HUDEP-2 (cell line): Measurements from ENCODE around the gene CYP4Z1.
"Not testable (repeated sequence)": the region's sequence is repeated elsewhere in the genome, so short reads cannot be mapped to it uniquely, and the experiment has no call there.

ENCODE experiments used
- DNase-seq, 76 experiments: peaks; one replicate each; lab custom pipeline; 2025; ENCODE audit not compliant: unreplicated experiment in 76 of 76; lab: John Stamatoyannopoulos, UW

CYP4Z1 gene

GRCh38 chr1:47124834-47125233 lies 57.8 kb downstream of the CYP4Z1 start:
- not testable (repeated sequence) for DNase-seq

DNA sequence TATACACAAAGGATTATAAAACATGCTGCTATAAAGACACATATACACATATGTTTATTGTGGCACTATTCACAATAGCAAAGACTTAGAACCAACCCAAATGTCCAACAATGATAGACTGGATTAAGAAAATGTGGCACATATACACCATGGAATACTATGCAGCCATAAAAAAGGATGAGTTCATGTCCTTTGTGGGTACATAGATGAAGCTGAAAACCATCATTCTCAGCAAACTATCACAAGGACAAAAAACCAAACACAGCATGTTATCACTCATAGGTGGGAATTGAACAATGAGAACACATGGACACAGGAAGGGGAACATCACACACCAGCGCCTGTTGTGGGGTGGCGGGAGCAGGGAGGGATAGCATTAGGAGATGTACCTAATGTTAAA lies 60.0 kb downstream of the CYP4Z1 start:
- not testable (repeated sequence) for DNase-seq

- DNase-seq, result no peak
These were observed 61.2 kb downstream of the CYP4Z1 start for GRCh38 chr1:47128221-47128620.

- not testable (repeated sequence) for DNase-seq
These were observed 61.8 kb downstream of the CYP4Z1 start for GRCh38 chr1:47128854-47129253.

- not testable (repeated sequence) for DNase-seq
These were observed 62.6 kb downstream of the CYP4Z1 start for GRCh38 chr1:47129489-47130230.

- DNase-seq, result not testable (repeated sequence)
These were observed 65.6 kb downstream of the CYP4Z1 start for GRCh38 chr1:47132665-47133064.

DNA sequence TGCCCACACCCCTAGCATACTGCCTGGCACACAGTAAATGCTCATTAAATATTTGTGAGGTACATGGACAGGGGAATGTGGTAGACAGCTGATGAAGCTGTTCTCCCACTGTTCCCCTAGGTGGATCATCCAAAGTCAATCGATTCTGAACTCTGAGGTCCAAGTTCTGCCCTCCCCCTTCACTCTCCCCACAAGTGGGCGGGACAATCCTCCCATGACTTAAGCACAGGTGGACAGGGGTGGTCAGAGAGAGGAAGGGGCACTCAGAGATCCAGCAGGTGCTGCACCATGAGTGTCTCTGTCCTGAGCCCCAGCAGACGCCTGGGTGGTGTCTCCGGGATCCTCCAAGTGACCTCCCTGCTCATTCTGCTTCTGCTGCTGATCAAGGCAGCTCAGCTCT lies 70.2 kb downstream of the CYP4Z1 start, which contains the start of gene CYP4A22:
CYP4A22 (plus strand) TSS at position 244 of the 400 bp plus-strand sequence; CDS start at position 289, 45 bp downstream.
- no peak for DNase-seq

- no peak for DNase-seq
These were observed 71.0 kb downstream of the CYP4Z1 start for GRCh38 chr1:47137925-47138615.

DNA sequence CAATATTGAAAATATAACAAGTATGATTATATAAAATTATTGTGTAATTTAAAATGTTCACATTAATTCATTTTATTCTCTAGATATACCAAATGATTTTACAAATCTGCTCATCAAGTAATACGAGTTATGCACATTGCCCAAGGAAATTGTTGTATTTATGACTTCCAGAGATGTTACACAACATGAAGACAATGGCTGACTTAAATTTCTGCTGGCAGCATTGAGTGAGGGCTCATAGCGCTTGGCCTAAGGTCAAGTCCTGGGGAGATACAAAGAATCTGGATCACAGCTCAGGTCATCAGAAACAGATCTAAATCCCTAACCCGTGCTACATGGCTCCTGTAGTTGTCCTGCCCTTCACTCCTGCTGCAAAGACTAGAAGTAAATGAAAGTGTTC lies 73.3 kb downstream of the CYP4Z1 start:
- not testable (repeated sequence) for DNase-seq

DNA sequence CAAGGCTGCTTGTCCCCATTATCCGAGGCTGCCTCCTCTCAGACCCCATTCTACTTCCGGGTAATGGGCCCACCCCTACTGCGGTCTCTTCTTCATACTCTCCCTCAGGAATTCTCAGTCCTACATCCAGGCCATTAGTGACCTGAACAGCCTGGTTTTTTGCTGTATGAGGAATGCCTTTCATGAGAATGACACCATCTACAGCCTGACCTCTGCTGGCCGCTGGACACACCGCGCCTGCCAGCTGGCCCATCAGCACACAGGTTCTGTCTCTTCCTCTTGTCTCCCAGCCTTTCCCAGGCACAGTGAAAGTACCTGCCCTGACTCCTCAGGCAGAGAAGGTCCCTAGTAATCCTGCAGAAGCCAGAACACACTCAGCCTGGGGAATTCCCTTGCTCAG lies 76.6 kb downstream of the CYP4Z1 start:
- DNase-seq, result not testable (repeated sequence)

DNA sequence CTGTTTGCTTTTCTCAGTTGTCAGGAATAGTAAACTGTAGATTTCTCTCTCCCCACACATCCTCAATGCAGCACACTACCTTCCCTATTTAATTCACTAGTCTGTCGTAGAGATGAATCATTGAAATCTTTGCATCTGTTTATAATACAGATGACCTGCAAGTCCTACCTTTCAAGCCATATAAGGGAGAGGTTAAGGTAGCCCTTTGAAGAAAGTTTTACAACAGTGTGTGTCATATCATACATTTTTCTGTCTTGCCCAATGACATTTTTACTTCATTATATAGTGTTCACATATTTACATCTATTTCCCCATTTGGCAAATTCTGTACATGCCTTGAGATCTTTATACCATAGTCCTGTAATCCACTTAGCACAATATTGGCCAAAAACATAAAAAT lies 79.5 kb downstream of the CYP4Z1 start:
- DNase-seq, result not testable (repeated sequence)

- DNase-seq, result no peak
These were observed 80.2 kb downstream of the CYP4Z1 start for GRCh38 chr1:47147047-47147785.

DNA sequence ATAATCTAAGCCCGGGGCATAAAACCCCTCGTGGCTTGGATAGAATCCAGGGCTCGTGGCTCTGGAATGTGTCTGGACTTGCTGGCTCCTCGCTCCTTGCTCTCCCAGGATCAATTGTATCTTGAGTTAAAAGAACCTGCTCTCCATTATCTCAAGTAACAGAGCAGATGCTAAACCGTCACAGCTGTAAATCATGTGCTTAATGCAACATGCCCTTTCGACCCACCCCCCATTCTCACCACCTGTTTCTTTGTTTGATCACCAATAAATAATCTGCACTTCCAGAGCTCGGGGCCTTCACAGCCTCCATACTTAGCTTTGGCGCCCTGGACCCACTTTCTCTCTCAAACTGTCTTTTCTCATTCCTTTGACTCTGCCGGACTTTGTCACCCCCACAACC lies 82.1 kb downstream of the CYP4Z1 start:
- not testable (repeated sequence) for DNase-seq

DNA sequence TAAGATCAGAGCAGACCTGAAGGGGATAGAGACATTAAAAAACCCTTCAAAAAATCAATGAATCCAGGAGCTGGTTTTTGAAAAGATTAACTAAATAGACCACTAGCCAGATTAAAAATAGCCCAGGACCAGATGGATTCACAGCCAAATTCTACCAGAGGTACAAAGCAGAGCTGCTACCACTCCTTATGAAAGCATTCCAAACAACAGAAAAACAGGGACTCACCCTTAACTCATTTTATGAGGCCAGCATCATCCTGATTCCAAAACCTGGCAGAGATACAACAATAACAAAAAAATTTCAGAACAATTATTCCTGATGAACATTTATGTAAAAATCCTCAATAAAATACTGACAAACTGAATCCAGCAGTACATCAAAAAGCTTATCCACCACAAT lies 89.4 kb downstream of the CYP4Z1 start:
- not testable (repeated sequence) for DNase-seq

- DNase-seq, result not testable (repeated sequence)
These were observed 90.9 kb downstream of the CYP4Z1 start for GRCh38 chr1:47157957-47158356.

GRCh38 chr1:47160716-47161115 lies 93.7 kb downstream of the CYP4Z1 start:
- DNase-seq, result no peak

DNA sequence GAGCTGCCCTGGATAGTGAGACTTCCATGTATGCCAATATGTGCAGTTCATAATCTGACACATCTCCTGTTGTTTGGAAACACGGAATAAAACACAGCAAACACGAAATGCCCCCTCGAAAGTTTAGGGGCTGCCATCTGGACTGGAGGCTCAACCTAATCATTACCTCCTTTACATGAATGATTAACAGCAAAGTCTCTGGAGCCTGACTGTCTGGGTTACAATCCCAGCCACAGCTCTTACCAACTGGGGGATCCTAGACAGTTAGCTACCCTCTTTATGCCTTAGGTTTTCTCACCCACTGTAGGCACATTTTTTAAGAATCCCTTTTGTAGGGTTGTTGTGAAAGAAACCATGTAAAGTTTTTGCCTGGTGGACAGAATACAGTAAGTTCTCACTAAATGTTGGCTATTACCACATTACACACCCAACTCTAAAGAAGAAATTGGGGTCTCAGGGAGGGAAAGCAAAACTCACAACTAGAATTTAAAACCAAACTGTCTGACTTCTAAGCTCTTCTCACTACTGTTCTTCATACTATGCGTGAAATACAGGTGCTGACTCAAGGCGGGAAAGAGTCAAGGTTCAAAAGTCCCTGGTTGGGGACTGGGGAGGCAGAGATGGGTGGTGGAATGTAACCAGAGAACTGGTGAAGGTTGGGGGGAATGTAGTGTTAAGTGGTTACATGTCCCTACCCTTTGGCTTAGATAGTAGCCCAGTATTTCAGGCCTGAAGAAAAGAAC lies 94.4 kb downstream of the CYP4Z1 start:
- DNase-seq, result no peak

DNA sequence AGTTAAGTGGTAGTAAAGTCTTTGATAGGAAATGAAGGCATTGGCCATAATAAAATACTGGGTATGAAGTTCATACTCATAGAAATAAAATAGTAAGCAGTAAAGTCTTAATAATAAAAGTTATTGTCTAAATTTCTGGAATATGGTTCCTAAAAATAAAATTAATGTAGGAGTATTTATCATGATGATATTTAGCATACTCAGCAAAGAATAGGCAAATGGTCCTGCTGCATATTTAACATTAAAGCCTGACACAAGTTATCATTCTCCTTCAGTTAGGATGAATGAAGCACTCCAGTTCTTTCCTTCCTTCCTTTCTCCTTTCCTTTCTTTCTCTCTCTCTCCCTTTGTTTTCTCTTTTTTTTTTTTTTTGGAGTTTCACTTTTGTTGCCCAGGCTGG lies 97.5 kb downstream of the CYP4Z1 start:
- DNase-seq, result no peak
